Activated T-cell treated with anti-CD3 and anti-CD28 coated beads, Interleukin-2, amount 50 U/mL, for 24 hours (primary cell): ENCODE data around the gene MRPL2.

Experiments used
- DNase-seq: peaks from one replicate; pipeline ENCODE4 v3.0.0-alpha.2; 2020
- H3K27ac Mint-ChIP-seq: 2 replicates; pipeline ENCODE4 v1.8.0; 2020; ENCODE audit warnings: mild to moderate bottlenecking, mixed read lengths
- H3K27me3 Mint-ChIP-seq: 2 replicates; pipeline ENCODE4 v1.8.0; 2020; ENCODE audit warnings: mixed read lengths
- H3K36me3 Mint-ChIP-seq: 2 replicates; pipeline ENCODE4 v1.8.0; 2020; ENCODE audit warnings: low read depth, mixed read lengths
- H3K4me1 Mint-ChIP-seq: 2 replicates; pipeline ENCODE4 v1.8.0; 2020; ENCODE audit warnings: low read depth, mixed read lengths
- H3K4me3 Mint-ChIP-seq: 2 replicates; pipeline ENCODE4 v1.8.0; 2020; ENCODE audit warnings: mild to moderate bottlenecking, moderate library complexity, mixed read lengths
- H3K9me3 Mint-ChIP-seq: 2 replicates; pipeline ENCODE4 v1.8.0; 2020; ENCODE audit warnings: mixed read lengths

Gene MRPL2

GRCh38 chr6:43074847-43075669, 15.8 kb upstream of the MRPL2 start:
- H3K4me3 Mint-ChIP-seq: no peak overlapping the region
- peaks cover 29% of the 10 kb centered on the region for H3K27me3 Mint-ChIP-seq
- peaks cover 9% of the 10 kb centered on the region for H3K4me1 Mint-ChIP-seq
- DNase-seq: no peak
- H3K36me3 Mint-ChIP-seq: peaks cover 16% of the 10 kb centered on the region
- no peak overlapping the region for H3K27ac Mint-ChIP-seq
- no peaks in the 10 kb centered on the region for H3K9me3 Mint-ChIP-seq

GRCh38 chr6:43070028-43070632, 10.9 kb upstream of the MRPL2 start:
- DNase-seq: no peak
- peaks cover 20% of the 10 kb centered on the region for H3K36me3 Mint-ChIP-seq

GRCh38 chr6:43062818-43063217, 3.6 kb upstream of the MRPL2 start:
- peaks cover 29% of the 10 kb centered on the region for H3K36me3 Mint-ChIP-seq
- no peak for DNase-seq
- H3K9me3 Mint-ChIP-seq: no peaks in the 10 kb centered on the region
- H3K4me3 Mint-ChIP-seq: no peak overlapping the region
- peaks cover 25% of the 10 kb centered on the region for H3K4me1 Mint-ChIP-seq
- H3K27me3 Mint-ChIP-seq: no peaks in the 10 kb centered on the region
- H3K27ac Mint-ChIP-seq: no peak overlapping the region

More at GRCh38 chr6:43070028-43070632, 10.9 kb upstream of the MRPL2 start:
- H3K4me1 Mint-ChIP-seq: no peaks in the 10 kb centered on the region
- no peaks in the 10 kb centered on the region for H3K9me3 Mint-ChIP-seq
- H3K27ac Mint-ChIP-seq: no peak overlapping the region
- H3K27me3 Mint-ChIP-seq: no peaks in the 10 kb centered on the region
- no peak overlapping the region for H3K4me3 Mint-ChIP-seq

GRCh38 chr6:43061861-43062260, 2.6 kb upstream of the MRPL2 start:
- DNase-seq: no peak
- Mint-ChIP-seq H3K4me1 (peaks cover 26% of the 10 kb centered on the region), H3K36me3 (peaks cover 38% of the 10 kb centered on the region), H3K27me3 (no peaks in the 10 kb centered on the region), H3K4me3 (no peak overlapping the region), H3K27ac (no peak overlapping the region), H3K9me3 (no peaks in the 10 kb centered on the region)

- peak overlapping the region; percentile 89 for H3K4me3 Mint-ChIP-seq
These were observed 1.8 kb upstream of the MRPL2 start for GRCh38 chr6:43060755-43061633.

GRCh38 chr6:43060034-43060754, 960 bp upstream of the MRPL2 start:
- no peak for DNase-seq
- Mint-ChIP-seq H3K4me1 (peaks cover 33% of the 10 kb centered on the region), H3K27me3 (no peaks in the 10 kb centered on the region), H3K4me3 (peak overlapping the region; percentile 89), H3K9me3 (no peaks in the 10 kb centered on the region), H3K36me3 (peaks cover 48% of the 10 kb centered on the region), H3K27ac (peak overlapping the region; percentile 99)

More at GRCh38 chr6:43060755-43061633, 1.8 kb upstream of the MRPL2 start:
- Mint-ChIP-seq H3K4me1 (peaks cover 30% of the 10 kb centered on the region), H3K36me3 (peaks cover 44% of the 10 kb centered on the region), H3K9me3 (no peaks in the 10 kb centered on the region), H3K27me3 (no peaks in the 10 kb centered on the region), H3K27ac (peak overlapping the region; percentile 99)
- no peak for DNase-seq

- H3K4me1 Mint-ChIP-seq: peaks cover 40% of the 10 kb centered on the region
- H3K36me3 Mint-ChIP-seq: peaks cover 59% of the 10 kb centered on the region
- peak overlapping the region; percentile 99 for H3K27ac Mint-ChIP-seq
- peak overlapping the region; percentile 89 for H3K4me3 Mint-ChIP-seq
- H3K27me3 Mint-ChIP-seq: no peaks in the 10 kb centered on the region
- DNase-seq: no peak
- H3K9me3 Mint-ChIP-seq: no peaks in the 10 kb centered on the region
These were observed 703 bp downstream of the MRPL2 start for GRCh38 chr6:43058531-43058930.

GRCh38 chr6:43055966-43056365, 3.3 kb downstream of the MRPL2 start:
- no peaks in the 10 kb centered on the region for H3K27me3 Mint-ChIP-seq
- no peak overlapping the region for H3K4me3 Mint-ChIP-seq
- peak overlapping the region; percentile 61 for H3K27ac Mint-ChIP-seq
- no peak for DNase-seq
- peaks cover 75% of the 10 kb centered on the region for H3K36me3 Mint-ChIP-seq
- peaks cover 60% of the 10 kb centered on the region for H3K4me1 Mint-ChIP-seq
- H3K9me3 Mint-ChIP-seq: no peaks in the 10 kb centered on the region

- Mint-ChIP-seq H3K4me1 (peaks cover 53% of the 10 kb centered on the region), H3K27ac (peak overlapping the region; percentile 96), H3K9me3 (no peaks in the 10 kb centered on the region), H3K27me3 (no peaks in the 10 kb centered on the region), H3K36me3 (peaks cover 86% of the 10 kb centered on the region), H3K4me3 (peak overlapping the region; percentile 96)
- DNase-seq: no peak
These were observed 4.9 kb downstream of the MRPL2 start for GRCh38 chr6:43054206-43054943.

- Mint-ChIP-seq H3K9me3 (no peaks in the 10 kb centered on the region), H3K27me3 (no peaks in the 10 kb centered on the region), H3K4me3 (peak within 1 kb of the TSS; percentile 96), H3K27ac (peak within 1 kb of the TSS; percentile 96), H3K36me3 (peaks cover 87% of the 10 kb centered on the region), H3K4me1 (peaks cover 51% of the 10 kb centered on the region)
- DNase-seq: peak; percentile 93
These were observed 5.6 kb downstream of the MRPL2 start, which contains the start of gene CUL7 for GRCh38 chr6:43053545-43054205. TSS of gene CUL7 (minus strand) at chr6:43053851. CDS start at chr6:43052788, 1,063 bp downstream.

GRCh38 chr6:43052842-43053544, 6.2 kb downstream of the MRPL2 start:
- Mint-ChIP-seq H3K9me3 (no peaks in the 10 kb centered on the region), H3K4me1 (peaks cover 44% of the 10 kb centered on the region), H3K27me3 (no peaks in the 10 kb centered on the region), H3K27ac (peak overlapping the region; percentile 96), H3K4me3 (peak overlapping the region; percentile 96), H3K36me3 (peaks cover 87% of the 10 kb centered on the region)
- no peak for DNase-seq

- Mint-ChIP-seq H3K36me3 (peaks cover 86% of the 10 kb centered on the region), H3K4me3 (peak overlapping the region; percentile 96), H3K9me3 (no peaks in the 10 kb centered on the region), H3K27me3 (no peaks in the 10 kb centered on the region), H3K27ac (peak overlapping the region; percentile 96), H3K4me1 (peaks cover 41% of the 10 kb centered on the region)
- no peak for DNase-seq
These were observed 6.9 kb downstream of the MRPL2 start for GRCh38 chr6:43052225-43052841.
